WERI-Rb-1 (cell line): ENCODE results near the gene EBNA1BP2.

Experiments
- DNase-seq: peaks from one replicate; pipeline ENCODE4 v3.0.0-alpha.2; 2020
- H3K27ac ChIP-seq: fragments of 250-450 bp; sonication (Bioruptor Pico); 2 replicates; pipeline ENCODE4 v1.5.1; 2020; ENCODE audit warnings: mild to moderate bottlenecking, moderate library complexity
- H3K27me3 ChIP-seq: fragments of 250-450 bp; sonication (Bioruptor Pico); 2 replicates; pipeline ENCODE4 v1.5.1; 2021; ENCODE audit warnings: mild to moderate bottlenecking, low read depth, moderate library complexity; ENCODE audit not compliant: insufficient read depth, severe bottlenecking
- H3K36me3 ChIP-seq: fragments of 250-450 bp; sonication (Bioruptor Pico); 2 replicates; pipeline ENCODE4 v1.5.1; 2020; ENCODE audit warnings: mild to moderate bottlenecking, moderate library complexity
- H3K4me3 ChIP-seq: 2 replicates; pipeline ENCODE4 v1.5.1; 2011; ENCODE audit warnings: low read depth, mild to moderate bottlenecking, control low read depth, low read length
- H3K9me3 ChIP-seq: fragments of 250-450 bp; sonication (Bioruptor Pico); 2 replicates; pipeline ENCODE4 v1.5.1; 2021; ENCODE audit warnings: mild to moderate bottlenecking, moderate library complexity; ENCODE audit not compliant: severe bottlenecking
- CTCF ChIP-seq: IDR thresholded peaks from 2 replicates; pipeline ENCODE4 v1.5.1; 2011; ENCODE audit warnings: low read depth, mild to moderate bottlenecking, control low read depth, inconsistent platforms, low read length

Gene EBNA1BP2

DNA sequence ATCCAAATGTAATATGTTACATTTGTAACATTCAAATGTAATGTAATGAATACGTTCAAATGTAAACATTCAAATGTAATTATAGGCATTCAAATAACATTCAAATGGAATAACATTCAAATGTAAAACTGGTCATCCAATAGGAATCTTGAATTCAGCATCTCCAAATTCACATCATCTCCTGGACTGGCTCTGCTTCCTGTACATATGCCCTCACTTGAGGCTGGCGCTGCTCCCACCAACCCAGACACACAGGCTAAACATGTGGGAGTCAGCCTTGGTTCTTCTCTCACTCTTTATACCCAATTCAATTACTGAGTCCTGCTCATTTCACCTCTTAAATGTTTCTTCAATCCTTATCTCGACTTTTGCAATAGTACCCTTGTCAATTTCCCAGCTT lies 6.9 kb downstream of the EBNA1BP2 start:
- no peak overlapping the region for H3K4me3 ChIP-seq
- DNase-seq, result no peak
- H3K36me3 ChIP-seq, result peaks cover 65% of the 10 kb centered on the region
- TF ChIP-seq CTCF, result no peak
- H3K27me3 ChIP-seq, result no peaks in the 10 kb centered on the region
- H3K27ac ChIP-seq, result no peak overlapping the region
- no peaks in the 10 kb centered on the region for H3K9me3 ChIP-seq

DNA sequence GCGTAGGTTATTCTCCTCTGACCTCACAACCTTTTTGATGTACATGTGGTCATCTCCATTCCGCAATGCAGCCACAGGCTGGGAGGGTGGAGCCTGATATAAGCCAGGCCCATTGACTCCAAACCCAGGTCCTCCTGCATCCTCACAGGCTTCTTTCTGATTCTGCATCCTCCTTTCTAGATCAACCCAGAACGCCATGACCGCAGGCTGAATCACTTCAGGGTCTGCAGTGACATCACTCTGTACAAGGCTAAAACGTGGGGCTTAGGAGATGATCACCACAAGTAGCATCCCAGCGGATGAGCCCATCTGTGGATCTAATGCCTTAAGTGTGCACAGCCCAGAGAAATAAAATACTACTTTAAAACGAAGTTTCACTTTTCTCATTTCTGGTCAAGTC lies 16.1 kb downstream of the EBNA1BP2 start:
- no peak for TF ChIP-seq CTCF
- no peak overlapping the region for H3K27ac ChIP-seq
- no peak overlapping the region for H3K4me3 ChIP-seq
- no peaks in the 10 kb centered on the region for H3K9me3 ChIP-seq
- no peaks in the 10 kb centered on the region for H3K36me3 ChIP-seq
- H3K27me3 ChIP-seq, result no peaks in the 10 kb centered on the region
- no peak for DNase-seq

- Histone ChIP-seq H3K9me3 (no peaks in the 10 kb centered on the region), H3K4me3 (no peak overlapping the region), H3K27me3 (no peaks in the 10 kb centered on the region), H3K36me3 (no peaks in the 10 kb centered on the region), H3K27ac (peak overlapping the region; percentile 56; the same call in 1 of the 2 replicates)
- no peak for DNase-seq
- TF ChIP-seq CTCF, result no peak
These were observed 18.6 kb downstream of the EBNA1BP2 start for GRCh38 chr1:43153443-43153842.

- Histone ChIP-seq H3K27me3 (no peaks in the 10 kb centered on the region), H3K27ac (peak overlapping the region; percentile 56), H3K4me3 (no peak overlapping the region), H3K36me3 (no peaks in the 10 kb centered on the region), H3K9me3 (no peaks in the 10 kb centered on the region)
- TF ChIP-seq CTCF, result no peak
- peak; percentile 54 for DNase-seq
These were observed 19.2 kb downstream of the EBNA1BP2 start for GRCh38 chr1:43152866-43153265.

DNA sequence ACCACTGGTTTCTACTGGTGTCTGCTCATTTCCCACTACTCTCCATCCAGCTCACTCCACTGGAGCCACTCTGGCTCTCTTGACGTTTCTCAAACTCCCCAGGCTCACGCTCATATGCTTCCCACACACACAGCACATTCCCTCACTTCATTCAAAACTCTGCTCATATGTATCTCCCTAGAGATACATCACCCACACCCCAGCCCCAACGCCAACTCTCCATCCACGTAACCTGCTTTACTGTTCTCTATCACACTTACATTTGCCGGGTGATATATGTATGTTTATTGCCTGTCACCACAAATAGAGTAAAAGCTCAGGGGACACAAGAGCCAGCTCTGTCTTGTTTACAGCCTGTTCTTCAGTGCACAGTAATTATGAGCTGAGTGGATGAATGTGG lies 22.2 kb downstream of the EBNA1BP2 start:
- no peak overlapping the region for H3K4me3 ChIP-seq
- H3K36me3 ChIP-seq, result no peaks in the 10 kb centered on the region
- no peaks in the 10 kb centered on the region for H3K27me3 ChIP-seq
- no peak for DNase-seq
- no peaks in the 10 kb centered on the region for H3K9me3 ChIP-seq
- H3K27ac ChIP-seq, result no peak overlapping the region
- no peak for TF ChIP-seq CTCF

GRCh38 chr1:43147625-43148327 lies 24.3 kb downstream of the EBNA1BP2 start:
- no peaks in the 10 kb centered on the region for H3K27me3 ChIP-seq
- no peaks in the 10 kb centered on the region for H3K36me3 ChIP-seq
- peak overlapping the region; percentile 49 for H3K4me3 ChIP-seq
- peak; percentile 94 for DNase-seq
- H3K9me3 ChIP-seq, result no peaks in the 10 kb centered on the region
- TF ChIP-seq CTCF, result no peak
- no peak overlapping the region for H3K27ac ChIP-seq
